Chondrocyte (in vitro differentiated cells): ENCODE data around the gene LRRN3. TPM values are rescaled to one million over a fixed set of nuclear protein-coding genes. Genes with fewer than 3 reads are reported as not detected.
"Not testable (repeated sequence)": the region's sequence is repeated elsewhere in the genome, so short reads cannot be mapped to it uniquely, and the experiment has no call there.

ENCODE experiments used
- DNase-seq: peaks from one replicate; pipeline ENCODE4 v3.0.0; 2021; ENCODE audit warnings: mixed read lengths, low spot score
- H3K27ac Mint-ChIP-seq: one replicate; pipeline ENCODE4 v1.8.0; 2021; ENCODE audit warnings: mild to moderate bottlenecking, moderate library complexity, mixed read lengths; ENCODE audit not compliant: unreplicated experiment
- H3K27me3 Mint-ChIP-seq: 2 replicates; pipeline ENCODE4 v1.8.0; 2021; ENCODE audit warnings: low read depth, mixed read lengths
- H3K36me3 Mint-ChIP-seq: 2 replicates; pipeline ENCODE4 v1.8.0; 2021; ENCODE audit warnings: low read depth, mixed read lengths
- H3K4me1 Mint-ChIP-seq: 2 replicates; pipeline ENCODE4 v1.8.0; 2021; ENCODE audit warnings: low read depth, mild to moderate bottlenecking, mixed read lengths
- H3K4me3 Mint-ChIP-seq: one replicate; pipeline ENCODE4 v1.8.0; 2021; ENCODE audit warnings: mild to moderate bottlenecking, moderate library complexity, mixed read lengths; ENCODE audit not compliant: unreplicated experiment
- H3K9me3 Mint-ChIP-seq: 2 replicates; pipeline ENCODE4 v1.8.0; 2021; ENCODE audit warnings: low read depth, mixed read lengths
- CTCF ChIP-seq: fragments of 200-600 bp; sonication (generic); IDR thresholded peaks from 2 replicates; pipeline ENCODE4 v1.5.0; 2021; ENCODE audit warnings: antibody characterized with exemption, mild to moderate bottlenecking, moderate library complexity
- total RNA-seq: library from RNA; stranded (reverse); gene quantifications from 3 replicates; pipeline ENCODE4 v1.2.1, GENCODE V29; 2021

LRRN3 gene
- total RNA-seq, 1 donor from 2014 or later, result 0.65 TPM

DNA sequence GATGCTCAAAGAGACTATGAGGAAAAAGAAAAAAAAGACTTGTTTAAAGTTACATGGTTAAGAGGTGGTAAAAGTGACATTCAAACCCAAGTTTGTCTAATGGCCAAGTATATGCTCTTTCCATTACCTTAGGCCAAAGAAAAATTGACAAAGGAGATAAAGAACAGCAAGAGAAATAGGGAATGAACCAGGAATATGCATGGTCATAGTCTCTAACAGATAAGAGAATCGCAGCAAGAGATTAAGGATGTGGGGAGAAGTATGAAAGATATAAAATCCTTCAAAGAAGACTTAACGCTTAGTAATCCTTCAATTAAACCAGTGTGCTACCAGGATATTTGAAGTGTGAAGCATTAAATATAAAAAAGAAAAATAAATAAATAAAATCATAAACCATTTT lies 23.2 kb upstream of the LRRN3 start:
- peaks cover 9% of the 10 kb centered on the region for H3K4me1 Mint-ChIP-seq
- peaks cover 5% of the 10 kb centered on the region for H3K36me3 Mint-ChIP-seq
- no peak overlapping the region for H3K27ac Mint-ChIP-seq
- peaks cover 10% of the 10 kb centered on the region for H3K9me3 Mint-ChIP-seq
- H3K27me3 Mint-ChIP-seq, result no peaks in the 10 kb centered on the region
- no peak overlapping the region for H3K4me3 Mint-ChIP-seq
- no peak for DNase-seq
- no peak for TF ChIP-seq CTCF

GRCh38 chr7:111068618-111069017 lies 22.3 kb upstream of the LRRN3 start:
- H3K27me3 Mint-ChIP-seq, result no peaks in the 10 kb centered on the region
- TF ChIP-seq CTCF, result no peak
- peaks cover 13% of the 10 kb centered on the region for H3K4me1 Mint-ChIP-seq
- peaks cover 7% of the 10 kb centered on the region for H3K9me3 Mint-ChIP-seq
- no peak overlapping the region for H3K4me3 Mint-ChIP-seq
- H3K27ac Mint-ChIP-seq, result no peak overlapping the region
- H3K36me3 Mint-ChIP-seq, result peaks cover 3% of the 10 kb centered on the region
- DNase-seq, result no peak

GRCh38 chr7:111071556-111071955 lies 19.4 kb upstream of the LRRN3 start:
- Mint-ChIP-seq H3K27me3 (no peaks in the 10 kb centered on the region), H3K9me3 (no peaks in the 10 kb centered on the region), H3K27ac (no peak overlapping the region), H3K36me3 (no peaks in the 10 kb centered on the region), H3K4me3 (no peak overlapping the region), H3K4me1 (peaks cover 30% of the 10 kb centered on the region)
- DNase-seq, result no peak
- TF ChIP-seq CTCF, result no peak

DNA sequence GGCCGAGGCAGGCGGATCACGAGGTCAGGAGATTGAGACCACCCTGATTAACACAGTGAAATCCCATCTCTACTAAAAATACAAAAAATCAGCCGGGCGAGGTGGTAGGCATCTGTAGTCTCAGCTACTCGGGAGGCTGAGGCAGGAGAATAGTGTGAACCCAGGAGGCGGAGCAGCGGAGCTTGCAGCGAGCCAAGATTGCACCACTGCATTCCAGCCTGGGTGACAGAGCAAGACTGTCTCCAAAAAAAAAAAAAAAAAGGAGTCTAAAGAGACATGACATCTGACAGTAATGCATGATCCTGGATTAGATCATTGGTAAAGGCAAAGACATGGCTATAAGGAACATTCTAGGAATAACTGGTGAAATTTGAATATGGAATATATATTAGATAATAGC lies 18.3 kb upstream of the LRRN3 start:
- not testable (repeated sequence) for H3K27ac Mint-ChIP-seq, H3K4me3 Mint-ChIP-seq, DNase-seq, H3K9me3 Mint-ChIP-seq, H3K36me3 Mint-ChIP-seq, H3K27me3 Mint-ChIP-seq
- H3K4me1 Mint-ChIP-seq, result peaks cover 30% of the 10 kb centered on the region

DNA sequence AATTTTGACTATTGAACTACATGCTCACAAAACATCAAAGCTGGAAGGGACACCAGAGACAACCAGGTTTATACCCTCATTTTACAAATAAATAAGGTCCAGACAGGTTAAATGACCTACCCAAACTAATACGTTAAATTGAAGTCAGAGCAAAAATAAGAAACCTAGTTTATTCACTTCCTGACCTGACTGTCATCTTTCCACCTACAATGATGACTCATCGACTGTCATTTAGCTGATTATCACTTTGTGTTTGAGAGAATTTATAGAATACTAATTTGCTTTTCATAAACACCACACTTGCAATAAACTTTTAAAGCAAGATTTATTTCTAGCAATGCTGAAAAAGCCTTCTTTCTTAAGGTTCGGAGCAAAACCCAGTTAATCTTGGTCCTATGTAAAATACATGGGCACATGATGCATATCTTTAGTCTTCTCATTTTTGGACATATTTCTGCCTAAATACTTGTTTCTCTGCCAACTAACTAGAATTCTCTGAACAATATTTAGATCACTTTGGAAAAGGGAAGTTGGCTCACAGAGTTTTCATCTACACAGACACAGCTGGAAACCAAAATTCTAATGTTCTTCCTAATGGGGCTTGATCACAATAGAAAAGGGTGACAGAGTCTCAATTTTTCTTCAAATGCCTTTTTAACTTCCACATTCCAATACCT lies 16.7 kb upstream of the LRRN3 start:
- no peak for TF ChIP-seq CTCF
- no peak overlapping the region for H3K27ac Mint-ChIP-seq
- DNase-seq, result no peak
- H3K36me3 Mint-ChIP-seq, result no peaks in the 10 kb centered on the region
- no peak overlapping the region for H3K4me3 Mint-ChIP-seq
- no peaks in the 10 kb centered on the region for H3K27me3 Mint-ChIP-seq
- H3K4me1 Mint-ChIP-seq, result peaks cover 30% of the 10 kb centered on the region
- H3K9me3 Mint-ChIP-seq, result no peaks in the 10 kb centered on the region

DNA sequence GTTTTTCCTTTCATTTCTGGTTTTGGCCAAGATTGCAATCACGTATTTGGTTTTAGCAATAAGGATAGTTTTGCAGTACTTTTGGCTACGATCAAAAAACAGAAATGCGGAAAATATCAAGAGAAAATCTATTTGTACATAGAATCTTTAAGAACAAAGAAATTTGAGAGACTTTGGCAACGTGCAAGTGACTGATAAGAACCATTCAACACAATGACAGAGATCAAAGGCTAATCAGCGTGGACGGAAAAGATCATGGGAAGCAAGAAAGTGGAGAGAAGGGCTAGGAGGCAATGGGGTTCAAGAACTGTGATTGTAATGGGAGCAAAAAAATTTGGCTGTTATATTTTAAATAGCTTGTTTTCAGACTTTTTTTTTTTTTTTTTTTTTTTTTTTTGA lies 16.2 kb upstream of the LRRN3 start:
- Mint-ChIP-seq H3K4me1 (peaks cover 30% of the 10 kb centered on the region), H3K9me3 (no peaks in the 10 kb centered on the region)

More for the DNA sequence above, 16.2 kb upstream of the LRRN3 start:
- Mint-ChIP-seq H3K27me3 (no peaks in the 10 kb centered on the region), H3K27ac (no peak overlapping the region), H3K4me3 (no peak overlapping the region), H3K36me3 (no peaks in the 10 kb centered on the region)
- TF ChIP-seq CTCF, result no peak
- DNase-seq, result no peak
